Body of pancreas (tissue), 4 donors: Measurements from ENCODE around the gene RIPOR1. TPM values are rescaled to one million over a fixed set of nuclear protein-coding genes. Genes with fewer than 3 reads are reported as not detected.
A peak's percentile ranks its signal among the peaks of the same experiment; 100 is the strongest.

Experiments used
- ATAC-seq: fragments of 150-250 bp; one replicate; pipeline ENCODE4 v1.9.1; 2016
- DNase-seq, 4 donors: peaks; one replicate each; pipeline ENCODE4 v3.0.0-alpha.2; 2019
- H3K27ac ChIP-seq, 4 donors: fragments of 200-600 bp; sonication (generic); 1 replicate in 3 of 4; 2 replicates in 1 of 4; pipeline versions ENCODE4 v1.5.1 to v1.6.1; 2016 to 2019; ENCODE audit warnings: mild to moderate bottlenecking in 1 of 4, mixed read lengths in 1 of 4, moderate library complexity in 1 of 4
- H3K27me3 ChIP-seq, 2 donors: fragments of 200-600 bp; sonication (generic); one replicate each; pipeline ENCODE4 v1.6.0; 2016; ENCODE audit warnings: mild to moderate bottlenecking in 1 of 2
- H3K36me3 ChIP-seq, 2 donors: fragments of 200-600 bp; sonication (generic); replicated peaks in 1 of 2; 2 replicates each; pipeline ENCODE4 v1.5.1; 2016; ENCODE audit warnings: low read depth in 2 of 2; ENCODE audit not compliant: insufficient read depth in 1 of 2
- H3K4me1 ChIP-seq: fragments of 200-600 bp; sonication (generic); one replicate; pipeline ENCODE4 v1.6.0; 2016
- H3K4me3 ChIP-seq, 2 donors: fragments of 200-600 bp; sonication (generic); 1 replicate in 1 of 2; 2 replicates in 1 of 2; pipeline ENCODE4 v1.5.1; 2016 to 2019
- H3K9me3 ChIP-seq, 3 donors: fragments of 200-600 bp; sonication (generic); 1 replicate in 2 of 3; 2 replicates in 1 of 3; pipeline ENCODE4 v1.5.1; 2016
- CTCF ChIP-seq, 7 experiments: fragments of 450-650 bp in 4 of 7; fragments of 200-600 bp in 3 of 7; sonication (generic) in 3 of 7; IDR thresholded peaks; one replicate each; pipeline ENCODE4 v1.5.1; 2016 to 2019; ENCODE audit warnings: antibody characterized with exemption in 7 of 7
- POLR2A ChIP-seq, 3 donors: fragments of 450-650 bp; IDR thresholded peaks; one replicate each; pipeline ENCODE4 v1.6.1; 2016; ENCODE audit warnings: antibody characterized with exemption in 3 of 3, mild to moderate bottlenecking in 2 of 3
- WGBS, 2 donors: methylation state at CpG; one replicate each; pipeline ENCODE4 v1.1.5; 2017; 5-methylcytosine and 5-hydroxymethylcytosine counted together
- intact Hi-C: fragments of 100-400 bp; cut with DNase I; formaldehyde crosslinking; loops from one replicate; pipeline ENCODE4 v1.15.1; 2023
- total RNA-seq, 2 donors: library from RNA; depleted of rRNA; stranded (reverse); fragments of >200 nt; gene quantifications; one replicate each; pipeline ENCODE4 v1.1.0, GENCODE V29; 2016

Gene RIPOR1
- total RNA-seq, 2 donors from 2014 or later = 37.9 to 62.6 TPM

- DNase-seq (peak in 1 of 4 donors; percentile 23), ATAC-seq (no peak)
- WGBS, 2 donors = 63 to 64% methylated on average over 10 to 16 of the region's 16 CpGs
- Histone ChIP-seq H3K4me1 (peaks cover 31% of the 10 kb centered on the region), H3K4me3 (no peak overlapping the region), H3K9me3 (no peaks in the 10 kb centered on the region), H3K27ac (peak overlapping the region in 1 of 4 donors; percentile 60), H3K27me3 (no peaks in the 10 kb centered on the region), H3K36me3 (peaks cover 0 to 2% of the 10 kb centered on the region in 2 donors)
- intact Hi-C loops = no loop called here
- TF ChIP-seq POLR2A (IDR thresholded peaks at IDR 0.05) = no peak
- TF ChIP-seq CTCF (IDR thresholded peaks at IDR 0.05) = no peak
These were observed 19.0 kb downstream of the RIPOR1 start for GRCh38 chr16:67547423-67548264.

- Histone ChIP-seq H3K4me1 (peaks cover 35% of the 10 kb centered on the region), H3K9me3 (no peaks in the 10 kb centered on the region), H3K4me3 (no peak overlapping the region), H3K27me3 (no peaks in the 10 kb centered on the region), H3K27ac (no peak overlapping the region), H3K36me3 (peaks cover 0 to 2% of the 10 kb centered on the region in 2 donors)
- ATAC-seq (no peak), DNase-seq (no peak)
- WGBS, 2 donors = 81 to 87% methylated on average over 4 of the region's 4 CpGs
- TF ChIP-seq POLR2A (IDR thresholded peaks at IDR 0.05) = no peak
- TF ChIP-seq CTCF (IDR thresholded peaks at IDR 0.05) = no peak
- intact Hi-C loops = no loop called here
These were observed 19.9 kb downstream of the RIPOR1 start for GRCh38 chr16:67548265-67549126.

- intact Hi-C loops = no loop called here
- Histone ChIP-seq H3K27ac (no peak overlapping the region), H3K4me1 (peaks cover 35% of the 10 kb centered on the region), H3K4me3 (no peak overlapping the region), H3K27me3 (no peaks in the 10 kb centered on the region), H3K9me3 (no peaks in the 10 kb centered on the region), H3K36me3 (peaks cover 0 to 2% of the 10 kb centered on the region in 2 donors)
- ATAC-seq = no peak
- no peak for DNase-seq
- WGBS, 2 donors = 74 to 84% methylated on average over 4 of the region's 4 CpGs
- TF ChIP-seq POLR2A (IDR thresholded peaks at IDR 0.05) (no peak), CTCF (IDR thresholded peaks at IDR 0.05) (no peak)
These were observed 20.6 kb downstream of the RIPOR1 start for GRCh38 chr16:67549240-67549639.

GRCh38 chr16:67549936-67550335 is 21.3 kb downstream of the RIPOR1 start:
- DNase-seq (no peak), ATAC-seq (no peak)
- Histone ChIP-seq H3K27me3 (no peaks in the 10 kb centered on the region), H3K4me1 (peaks cover 35% of the 10 kb centered on the region), H3K4me3 (no peak overlapping the region), H3K36me3 (peaks cover 0 to 2% of the 10 kb centered on the region in 2 donors), H3K27ac (no peak overlapping the region), H3K9me3 (no peaks in the 10 kb centered on the region)
- intact Hi-C loops = no loop called here
- 43 to 77% methylated on average over 1 of the region's 1 CpG for WGBS, 2 donors
- TF ChIP-seq POLR2A (IDR thresholded peaks at IDR 0.05) = no peak
- no peak for TF ChIP-seq CTCF (IDR thresholded peaks at IDR 0.05)
